GM18511 (cell line): ENCODE measurements around the gene NR2C2.

ENCODE experiments used
- ATAC-seq: cut with Tn5 transposase; IDR thresholded peaks from one replicate; pipeline ENCODE4 v1.9.1; 2021; ENCODE audit warnings: mild to moderate bottlenecking, moderate library complexity; ENCODE audit not compliant: unreplicated experiment

NR2C2 gene

GRCh38 chr3:14921034-14921616 lies 26.3 kb upstream of the NR2C2 start:
- ATAC-seq: peak; percentile 84

GRCh38 chr3:14921811-14922705 lies 25.3 kb upstream of the NR2C2 start:
- no peak for ATAC-seq

- no peak for ATAC-seq
Measured at GRCh38 chr3:14922863-14923262, 24.5 kb upstream of the NR2C2 start.

GRCh38 chr3:14923476-14923875 lies 23.9 kb upstream of the NR2C2 start:
- no peak for ATAC-seq

GRCh38 chr3:14925729-14926591 lies 21.4 kb upstream of the NR2C2 start:
- no peak for ATAC-seq

- ATAC-seq: no peak
Measured at GRCh38 chr3:14926592-14926991, 20.8 kb upstream of the NR2C2 start.

GRCh38 chr3:14927308-14927707 lies 20.1 kb upstream of the NR2C2 start:
- ATAC-seq: no peak

- no peak for ATAC-seq
Measured at GRCh38 chr3:14929310-14930074, 17.9 kb upstream of the NR2C2 start.

- ATAC-seq: no peak
Measured at GRCh38 chr3:14933820-14934425, 13.5 kb upstream of the NR2C2 start.

- ATAC-seq: no peak
Measured at GRCh38 chr3:14935592-14936345, 11.6 kb upstream of the NR2C2 start.

- no peak for ATAC-seq
Measured at GRCh38 chr3:14938954-14939353, 8.4 kb upstream of the NR2C2 start.

- no peak for ATAC-seq
Measured at GRCh38 chr3:14941871-14942270, 5.5 kb upstream of the NR2C2 start.

GRCh38 chr3:14943042-14943441 lies 4.3 kb upstream of the NR2C2 start:
- peak; percentile 24 for ATAC-seq

- ATAC-seq: no peak
Measured at GRCh38 chr3:14946236-14946635, 1.1 kb upstream of the NR2C2 start.

GRCh38 chr3:14946739-14947099 lies 664 bp upstream of the NR2C2 start:
- ATAC-seq: no peak

- peak; percentile 87 for ATAC-seq
Measured at GRCh38 chr3:14947886-14948608, 664 bp downstream of the NR2C2 start.

GRCh38 chr3:14948609-14949038 lies 1.2 kb downstream of the NR2C2 start:
- no peak for ATAC-seq

- ATAC-seq: no peak
Measured at GRCh38 chr3:14949126-14949525, 1.7 kb downstream of the NR2C2 start.

GRCh38 chr3:14950274-14950673 lies 2.9 kb downstream of the NR2C2 start:
- ATAC-seq: no peak
